Ecto neural progenitor cell (in vitro differentiated cells): Measurements from ENCODE around the gene HLA-A.

ENCODE experiments used
- DNase-seq: peaks from one replicate; pipeline ENCODE4 v3.0.0-alpha.2; 2018; ENCODE audit warnings: low spot score

Gene HLA-A

DNA sequence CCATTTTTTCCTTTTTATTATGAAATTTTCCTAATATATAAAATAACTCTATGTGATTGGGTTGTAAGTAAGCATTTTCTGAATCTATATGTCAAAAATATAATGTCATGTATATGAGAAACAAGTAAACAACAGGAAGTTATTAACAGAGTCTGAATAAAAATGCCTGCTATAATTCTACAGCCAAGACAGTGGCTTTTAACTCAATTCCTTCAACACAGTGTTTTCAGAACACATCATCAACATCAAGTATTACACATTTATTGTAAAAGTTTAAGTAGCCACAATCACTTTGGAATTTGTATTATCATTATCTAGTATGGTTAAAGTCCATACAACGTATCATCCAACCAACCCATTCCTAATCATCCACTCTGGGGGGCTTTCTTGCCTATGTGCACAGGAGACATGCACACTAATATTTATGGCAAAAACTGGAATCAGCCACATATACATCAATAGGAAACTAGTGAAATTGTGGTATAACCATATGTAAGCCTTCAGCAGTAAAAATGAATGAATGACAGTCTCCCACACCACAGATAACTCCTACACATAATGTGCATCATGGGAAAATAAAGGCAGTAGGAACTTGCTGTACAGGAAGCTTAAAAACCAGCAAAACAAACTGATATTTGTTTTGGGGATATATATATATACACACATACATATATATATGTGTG, 6.9 kb upstream of the HLA-A start:
- DNase-seq, result no peak

DNA sequence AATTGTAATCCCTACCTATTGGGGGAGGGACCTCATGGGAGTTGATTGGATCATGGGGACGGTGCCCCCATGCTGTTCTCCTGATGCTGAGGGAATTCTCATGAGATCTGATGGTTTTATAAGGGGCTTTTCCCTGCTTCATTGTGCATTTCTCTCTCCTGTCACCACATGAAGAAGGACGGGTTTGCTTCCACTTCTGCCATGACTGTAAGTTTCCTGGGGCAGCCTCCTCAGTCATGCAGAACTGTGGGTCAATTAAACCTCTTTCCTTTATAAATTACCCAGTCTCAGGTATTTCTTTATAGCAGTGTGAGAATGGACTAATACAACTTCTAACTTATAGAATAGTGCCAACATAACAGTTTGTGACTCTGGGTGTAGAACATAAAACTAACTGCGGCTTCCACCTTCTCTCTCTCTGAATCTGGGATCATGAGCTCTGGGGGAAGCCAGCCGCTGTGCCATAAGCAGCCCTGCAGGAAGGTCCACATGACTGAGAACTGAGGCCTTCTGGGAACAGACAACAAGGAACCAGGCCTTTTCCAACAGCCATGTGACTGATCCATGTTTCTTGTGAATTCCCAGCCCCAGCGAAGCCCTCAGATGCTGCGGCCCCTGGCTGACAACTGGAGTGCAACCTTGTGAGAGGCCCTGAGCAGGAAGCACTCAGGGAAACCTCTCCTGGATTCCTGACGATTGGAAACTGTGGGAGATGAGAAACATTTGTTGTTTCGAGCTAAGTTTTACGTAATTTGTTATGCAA, 3.4 kb upstream of the HLA-A start:
- no peak for DNase-seq

DNA sequence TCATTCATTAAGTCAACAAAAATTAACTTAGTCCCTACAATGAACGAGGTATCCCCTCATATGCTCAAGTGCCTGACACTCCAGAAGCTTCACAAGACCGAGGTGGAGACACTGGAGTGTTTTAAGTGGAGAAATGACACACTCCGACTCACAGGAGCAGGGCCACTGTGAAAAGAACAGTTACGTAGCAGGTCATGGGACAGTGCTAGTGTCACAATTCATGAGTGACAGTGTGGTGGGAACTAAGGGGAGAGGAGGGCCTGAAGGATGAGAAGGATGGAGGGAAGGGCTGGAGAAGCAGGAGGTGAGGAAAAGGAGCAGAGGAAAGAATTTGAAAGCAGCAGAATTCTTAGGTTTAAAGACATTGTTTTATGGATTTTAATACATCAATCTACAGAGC, 1.3 kb upstream of the HLA-A start:
- DNase-seq, result no peak

DNA sequence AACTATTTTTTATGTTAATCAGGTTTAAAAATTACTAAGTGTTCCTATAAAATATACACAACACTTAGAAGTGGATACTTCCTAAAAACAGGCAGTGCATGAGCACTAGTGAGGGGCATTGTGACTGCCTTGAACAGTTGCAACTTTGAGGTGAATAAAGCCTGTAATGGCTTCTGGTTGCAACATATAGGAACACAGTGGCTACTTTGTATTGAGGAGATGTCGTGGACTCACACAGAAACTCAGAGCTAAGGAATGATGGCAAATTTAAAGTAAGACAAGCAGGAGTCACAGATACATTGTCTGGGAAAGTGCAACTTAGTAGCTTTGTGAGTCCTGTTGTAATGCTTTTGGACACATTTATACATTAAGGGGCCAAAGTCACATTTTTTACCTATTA, 861 bp upstream of the HLA-A start:
- DNase-seq, result no peak

DNA sequence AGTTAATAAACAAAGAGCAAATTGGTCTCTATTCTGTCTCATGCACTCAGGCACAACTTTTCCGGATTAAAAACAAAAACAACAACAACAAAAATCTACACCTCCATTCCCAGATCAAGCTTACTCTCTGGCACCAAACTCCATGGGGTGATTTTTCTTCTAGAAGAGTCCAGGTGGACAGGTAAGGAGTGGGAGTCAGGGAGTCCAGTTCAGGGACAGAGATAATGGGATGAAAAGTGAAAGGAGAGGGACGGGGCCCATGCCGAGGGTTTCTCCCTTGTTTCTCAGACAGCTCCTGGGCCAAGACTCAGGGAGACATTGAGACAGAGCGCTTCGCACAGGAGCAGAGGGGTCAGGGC, 437 bp upstream of the HLA-A start:
- DNase-seq, result no peak

DNA sequence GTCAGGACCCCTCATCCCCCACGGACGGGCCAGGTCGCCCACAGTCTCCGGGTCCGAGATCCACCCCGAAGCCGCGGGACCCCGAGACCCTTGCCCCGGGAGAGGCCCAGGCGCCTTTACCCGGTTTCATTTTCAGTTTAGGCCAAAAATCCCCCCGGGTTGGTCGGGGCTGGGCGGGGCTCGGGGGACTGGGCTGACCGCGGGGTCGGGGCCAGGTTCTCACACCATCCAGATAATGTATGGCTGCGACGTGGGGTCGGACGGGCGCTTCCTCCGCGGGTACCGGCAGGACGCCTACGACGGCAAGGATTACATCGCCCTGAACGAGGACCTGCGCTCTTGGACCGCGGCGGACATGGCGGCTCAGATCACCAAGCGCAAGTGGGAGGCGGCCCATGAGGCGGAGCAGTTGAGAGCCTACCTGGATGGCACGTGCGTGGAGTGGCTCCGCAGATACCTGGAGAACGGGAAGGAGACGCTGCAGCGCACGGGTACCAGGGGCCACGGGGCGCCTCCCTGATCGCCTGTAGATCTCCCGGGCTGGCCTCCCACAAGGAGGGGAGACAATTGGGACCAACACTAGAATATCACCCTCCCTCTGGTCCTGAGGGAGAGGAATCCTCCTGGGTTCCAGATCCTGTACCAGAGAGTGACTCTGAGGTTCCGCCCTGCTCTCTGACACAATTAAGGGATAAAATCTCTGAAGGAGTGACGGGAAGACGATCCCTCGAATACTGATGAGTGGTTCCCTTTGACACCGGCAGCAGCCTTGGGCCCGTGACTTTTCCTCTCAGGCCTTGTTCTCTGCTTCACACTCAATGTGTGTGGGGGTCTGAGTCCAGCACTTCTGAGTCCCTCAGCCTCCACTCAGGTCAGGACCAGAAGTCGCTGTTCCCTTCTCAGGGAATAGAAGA, 978 bp downstream of the HLA-A start:
- DNase-seq, result no peak

GRCh38 chr6:29945281-29945820, 3.0 kb downstream of the HLA-A start:
- DNase-seq, result no peak

GRCh38 chr6:29946223-29947076, 4.1 kb downstream of the HLA-A start:
- no peak for DNase-seq

DNA sequence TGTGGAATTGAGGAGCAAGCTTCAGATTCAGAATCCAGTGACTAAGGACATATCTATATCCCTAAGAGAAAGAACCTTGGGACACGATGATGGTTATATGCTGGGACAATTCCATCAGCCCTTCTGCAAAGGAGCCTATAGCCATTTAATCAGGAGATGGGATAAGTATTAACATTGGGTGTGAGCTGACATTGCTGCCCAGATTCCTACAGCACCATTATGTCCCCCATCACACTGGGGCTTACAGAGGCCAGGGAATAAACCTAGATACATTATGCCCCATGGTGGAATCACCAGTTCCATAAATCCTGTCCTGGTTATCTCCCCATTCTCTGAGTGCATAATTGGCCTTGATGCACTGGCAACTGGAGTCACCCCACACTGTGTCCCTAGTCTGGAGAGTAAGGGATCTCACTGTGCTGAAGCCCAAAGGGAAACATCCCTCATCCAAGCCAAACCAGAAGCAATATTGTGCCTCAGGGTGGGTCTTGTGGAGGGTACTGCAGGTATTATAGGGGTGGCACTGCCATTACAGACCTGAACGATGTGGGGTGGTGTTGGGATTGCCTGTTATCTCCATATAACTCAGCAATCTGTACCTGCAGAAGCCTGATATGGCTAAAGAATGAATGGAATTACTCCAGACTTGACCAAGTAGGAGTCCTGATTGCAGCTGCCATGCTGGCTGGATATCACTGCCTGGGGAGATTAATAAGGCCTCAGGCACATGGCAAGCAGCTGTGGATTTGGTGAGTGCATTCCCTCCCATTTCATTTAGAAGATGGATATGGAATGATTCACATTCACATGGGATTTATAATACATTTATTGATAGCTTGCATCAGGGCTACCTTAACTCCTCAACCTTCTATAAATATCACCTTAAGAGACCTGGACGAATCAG, 5.0 kb downstream of the HLA-A start:
- DNase-seq, result no peak

DNA sequence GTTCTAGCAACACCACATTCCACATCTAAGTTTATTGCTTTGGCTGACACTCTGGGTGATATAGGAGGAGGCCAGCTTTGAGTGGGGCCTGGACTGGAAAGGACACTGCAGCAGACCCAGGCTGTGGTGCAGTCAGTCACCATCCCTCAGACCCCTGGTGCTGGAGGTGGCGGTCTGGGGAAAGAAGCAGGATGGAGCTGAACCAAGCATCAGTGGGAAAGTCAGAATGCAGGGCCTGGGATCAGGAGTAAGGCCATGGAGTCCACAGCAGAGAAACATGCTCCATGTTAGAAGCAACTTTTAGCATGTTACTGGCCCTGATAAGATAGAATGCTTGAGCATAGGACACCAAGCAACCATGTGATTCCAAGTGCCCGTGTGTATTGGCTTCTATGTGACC, 5.9 kb downstream of the HLA-A start:
- no peak for DNase-seq

- DNase-seq, result no peak
These were observed 7.6 kb downstream of the HLA-A start for GRCh38 chr6:29949934-29950333.

GRCh38 chr6:29951882-29952281, 9.6 kb downstream of the HLA-A start:
- no peak for DNase-seq

DNA sequence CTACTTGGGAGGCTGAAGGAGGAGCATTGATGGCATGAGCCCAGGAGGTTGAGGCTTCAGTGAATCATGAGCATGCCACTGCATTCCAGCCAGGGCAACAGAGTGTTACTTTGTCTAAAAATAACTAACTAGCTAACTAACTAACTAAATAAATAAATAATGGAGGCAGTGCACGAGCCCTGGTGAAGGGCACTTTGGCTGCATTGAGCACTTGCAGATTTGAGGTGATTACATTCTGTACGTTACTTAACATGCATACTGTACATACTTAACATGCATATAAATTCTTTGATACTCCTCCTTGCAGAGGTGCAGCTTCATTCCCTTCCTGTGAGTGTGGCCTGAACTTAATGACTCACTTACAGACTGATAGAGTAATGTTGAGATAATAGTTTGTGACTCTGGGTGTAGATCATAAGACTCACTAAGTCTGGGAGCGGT, 10.7 kb downstream of the HLA-A start:
- no peak for DNase-seq

DNA sequence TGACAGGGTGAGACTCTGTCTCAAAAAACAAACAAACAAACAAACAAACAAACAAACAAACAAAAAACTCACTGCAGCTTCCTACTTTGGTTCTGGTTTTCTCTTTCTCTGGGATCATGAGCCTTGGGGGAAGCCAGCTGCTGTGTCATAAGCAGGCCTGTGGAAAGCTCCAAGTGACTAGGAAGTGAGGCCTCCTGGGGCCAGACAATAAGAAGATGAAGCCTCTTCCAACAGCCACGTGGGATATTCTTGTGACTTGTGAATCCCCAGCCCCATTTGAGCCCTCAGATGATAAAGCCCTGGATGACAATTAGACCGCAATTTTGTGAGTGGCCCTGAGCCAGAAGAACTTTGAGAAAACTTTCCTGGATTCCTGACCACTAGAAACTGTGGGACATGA, 11.4 kb downstream of the HLA-A start:
- DNase-seq, result no peak

GRCh38 chr6:29954272-29954671, 11.9 kb downstream of the HLA-A start:
- DNase-seq, result no peak

DNA sequence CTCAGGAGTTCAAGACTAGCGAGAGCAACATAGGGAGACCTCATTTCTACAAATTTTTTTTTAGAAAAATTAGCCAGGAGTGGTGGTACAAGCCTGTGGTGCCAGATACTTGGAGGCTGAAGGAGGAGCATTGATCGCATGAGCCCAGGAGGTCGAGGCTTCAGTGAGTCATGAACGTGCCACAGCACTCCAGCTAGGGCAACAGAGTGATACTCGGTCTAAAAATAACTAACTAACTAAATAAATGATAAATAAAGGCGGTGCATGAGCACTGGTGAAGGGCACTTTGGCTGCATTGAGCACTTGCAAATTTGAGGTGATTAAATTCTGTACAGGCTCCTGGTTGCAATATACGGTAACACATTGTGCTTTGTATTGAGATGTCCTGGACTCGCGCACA, 13.5 kb downstream of the HLA-A start:
- no peak for DNase-seq

- DNase-seq, result no peak
These were observed 14.2 kb downstream of the HLA-A start for GRCh38 chr6:29956518-29956917.

DNA sequence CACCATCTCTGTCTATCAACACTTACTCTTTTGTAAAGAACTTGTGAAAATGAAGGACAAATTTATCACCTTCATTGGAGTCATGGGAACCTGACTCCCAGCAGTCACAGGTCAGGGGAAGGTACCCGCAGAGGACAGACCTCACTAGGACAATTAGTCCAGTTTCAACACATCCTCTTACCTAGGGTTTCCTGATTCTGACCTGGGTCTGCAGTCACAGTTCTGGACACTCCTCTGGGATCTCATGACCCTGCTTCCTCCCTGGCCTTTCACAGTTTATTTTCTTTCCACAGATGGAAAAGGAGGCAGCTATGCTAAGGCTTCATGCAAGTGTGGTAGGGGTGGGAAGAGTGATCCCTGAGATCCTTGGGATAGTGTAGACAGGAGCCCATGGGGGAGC, 15.7 kb downstream of the HLA-A start:
- no peak for DNase-seq

DNA sequence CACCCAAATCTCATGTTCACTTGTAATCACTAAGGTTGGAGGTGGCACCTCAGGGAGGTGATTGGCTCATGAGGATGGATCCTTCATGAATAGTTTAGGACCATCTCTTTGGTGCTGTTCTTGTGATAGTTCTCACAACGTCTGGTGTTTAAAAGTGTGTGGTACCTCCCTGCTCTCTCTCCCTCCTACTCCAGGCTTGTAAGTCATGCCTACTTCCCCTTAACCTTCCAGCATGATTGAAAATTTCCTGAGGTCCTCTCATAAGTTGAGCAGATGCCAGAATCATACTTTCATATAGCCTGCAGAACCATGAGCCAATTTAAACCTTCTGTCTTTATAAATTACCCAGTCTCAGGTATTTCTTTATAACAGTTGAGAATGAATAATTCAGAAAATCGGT, 16.6 kb downstream of the HLA-A start:
- DNase-seq, result no peak

- DNase-seq, result no peak
These were observed 17.1 kb downstream of the HLA-A start for GRCh38 chr6:29959467-29959866.

- DNase-seq, result no peak
These were observed 19.6 kb downstream of the HLA-A start for GRCh38 chr6:29961966-29962365.
